Measurements from ENCODE around the gene PMEL.

Gene PMEL

GRCh38 chr12:55932551-55932910, 33.3 kb downstream of the PMEL start:
- no peaks in the 10 kb centered on the region for H3K27me3 ChIP-seq
- intact Hi-C loops (cut with DNase I; ENCODE audit: low total_unique reads), result no loop called here
- DNase-seq, result no peak
- peaks cover 0 to 47% (median 31%) of the 10 kb centered on the region in 4 donors for H3K4me1 ChIP-seq
- H3K4me3 ChIP-seq, result peak overlapping the region; percentile 58 to 72
- no peaks in the 10 kb centered on the region for H3K36me3 ChIP-seq
- TF ChIP-seq, protein P1, sequence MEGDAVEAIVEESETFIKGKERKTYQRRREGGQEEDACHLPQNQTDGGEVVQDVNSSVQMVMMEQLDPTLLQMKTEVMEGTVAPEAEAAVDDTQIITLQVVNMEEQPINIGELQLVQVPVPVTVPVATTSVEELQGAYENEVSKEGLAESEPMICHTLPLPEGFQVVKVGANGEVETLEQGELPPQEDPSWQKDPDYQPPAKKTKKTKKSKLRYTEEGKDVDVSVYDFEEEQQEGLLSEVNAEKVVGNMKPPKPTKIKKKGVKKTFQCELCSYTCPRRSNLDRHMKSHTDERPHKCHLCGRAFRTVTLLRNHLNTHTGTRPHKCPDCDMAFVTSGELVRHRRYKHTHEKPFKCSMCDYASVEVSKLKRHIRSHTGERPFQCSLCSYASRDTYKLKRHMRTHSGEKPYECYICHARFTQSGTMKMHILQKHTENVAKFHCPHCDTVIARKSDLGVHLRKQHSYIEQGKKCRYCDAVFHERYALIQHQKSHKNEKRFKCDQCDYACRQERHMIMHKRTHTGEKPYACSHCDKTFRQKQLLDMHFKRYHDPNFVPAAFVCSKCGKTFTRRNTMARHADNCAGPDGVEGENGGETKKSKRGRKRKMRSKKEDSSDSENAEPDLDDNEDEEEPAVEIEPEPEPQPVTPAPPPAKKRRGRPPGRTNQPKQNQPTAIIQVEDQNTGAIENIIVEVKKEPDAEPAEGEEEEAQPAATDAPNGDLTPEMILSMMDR (IDR thresholded peaks at IDR 0.05), result no peak
- peak overlapping the region; percentile 73 to 77 for H3K27ac ChIP-seq
- H3K9me3 ChIP-seq, result no peaks in the 10 kb centered on the region

DNA sequence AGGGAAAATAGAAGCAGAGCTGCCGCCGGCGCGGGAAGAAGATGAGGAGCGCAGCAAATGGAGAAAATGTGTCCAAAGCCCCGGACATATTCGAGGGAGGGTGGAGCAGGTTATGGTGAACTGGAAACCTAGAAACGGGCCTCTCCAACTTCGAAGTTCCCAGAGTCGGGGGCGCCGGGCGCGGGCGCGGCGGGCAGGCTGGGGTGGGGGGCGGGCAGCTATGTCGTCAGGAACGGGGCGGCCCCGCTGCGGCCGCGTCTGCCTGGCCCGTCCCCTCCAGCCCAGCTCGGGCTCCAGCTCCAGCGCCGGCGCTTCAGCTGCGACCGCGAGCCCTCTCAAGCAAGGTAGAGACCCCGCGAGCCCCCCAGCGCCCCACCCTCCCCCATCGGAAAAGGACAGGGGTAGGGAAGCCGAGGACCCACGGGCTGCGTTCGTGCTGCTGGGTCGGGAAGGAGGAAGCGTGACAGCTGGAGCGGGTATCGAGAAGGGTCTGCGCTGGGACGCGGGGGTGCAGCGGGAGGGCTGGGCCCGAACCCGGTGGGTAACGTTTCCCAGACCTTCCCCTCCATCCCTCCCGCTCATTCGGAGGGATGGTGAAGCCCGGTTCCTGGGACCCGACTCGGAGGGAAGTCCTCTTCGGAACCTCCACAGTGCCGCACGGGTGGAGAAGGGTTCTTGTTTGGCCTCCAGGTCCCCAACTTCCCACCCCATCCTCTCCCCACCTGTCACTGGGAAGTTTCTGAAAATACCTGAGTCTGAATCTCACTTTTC, 33.9 kb downstream of the PMEL start:
- intact Hi-C loops (cut with DNase I; ENCODE audit: low total_unique reads), result no loop called here
- Histone ChIP-seq H3K4me3 (peak overlapping the region; percentile 58 to 72), H3K27ac (peak overlapping the region; percentile 73 to 77), H3K9me3 (no peaks in the 10 kb centered on the region), H3K27me3 (no peaks in the 10 kb centered on the region), H3K36me3 (no peaks in the 10 kb centered on the region), H3K4me1 (peaks cover 0 to 47% (median 31%) of the 10 kb centered on the region in 4 donors)
- TF ChIP-seq, protein P1 (IDR thresholded peaks at IDR 0.05), result no peak
- peak; percentile 46 to 76 for DNase-seq

- H3K36me3 ChIP-seq, result no peaks in the 10 kb centered on the region
- H3K27ac ChIP-seq, result peak overlapping the region; percentile 73 to 77
- intact Hi-C loops (cut with DNase I; ENCODE audit: low total_unique reads), result no loop called here
- H3K4me1 ChIP-seq, result peaks cover 0 to 47% (median 34%) of the 10 kb centered on the region in 4 donors
- TF ChIP-seq, protein P1 (IDR thresholded peaks at IDR 0.05), result no peak
- H3K4me3 ChIP-seq, result peak overlapping the region; percentile 58 to 72
- H3K9me3 ChIP-seq, result no peaks in the 10 kb centered on the region
- DNase-seq, result peak; percentile 25 to 70
- H3K27me3 ChIP-seq, result no peaks in the 10 kb centered on the region
Measured at GRCh38 chr12:55931317-55931779, 34.5 kb downstream of the PMEL start.

DNA sequence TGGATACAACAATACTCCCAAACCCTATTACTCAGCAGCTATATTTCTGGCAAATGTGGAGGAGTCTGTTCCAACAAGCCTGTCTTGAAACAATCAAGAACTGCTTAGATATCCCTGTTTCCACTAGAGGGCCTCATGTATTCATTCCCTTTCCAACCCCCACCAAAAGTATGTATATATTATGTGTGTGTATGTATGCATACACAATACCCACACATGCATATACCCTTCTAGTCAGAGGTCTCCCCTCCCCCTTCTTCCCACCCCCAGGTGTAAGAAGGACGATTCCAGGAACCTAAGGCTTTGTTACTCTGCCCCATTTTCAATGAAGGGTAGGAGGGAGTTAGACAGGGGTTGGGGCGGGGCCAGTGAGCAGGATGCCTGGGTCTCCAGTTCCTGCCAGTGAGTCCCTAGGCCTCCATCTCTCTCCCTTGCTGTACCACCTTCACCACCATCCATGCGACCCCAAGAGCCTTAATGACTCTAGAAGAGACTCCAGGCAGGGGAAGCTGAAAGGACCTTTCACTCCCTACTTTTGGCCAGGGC, 35.0 kb downstream of the PMEL start, which contains the start of gene DGKA:
TSS of gene DGKA (plus strand) at position 392 of the 546 bp plus-strand sequence. CDS start 5,342 bp downstream, outside the sequence.
- no peak for DNase-seq
- intact Hi-C loops (cut with DNase I; ENCODE audit: low total_unique reads), result no loop called here
- H3K36me3 ChIP-seq, result no peaks in the 10 kb centered on the region
- TF ChIP-seq, protein P1 (IDR thresholded peaks at IDR 0.05), result peak; percentile 40 to 44
- no peaks in the 10 kb centered on the region for H3K9me3 ChIP-seq
- peak within 1 kb of the TSS; percentile 58 to 72 for H3K4me3 ChIP-seq
- H3K4me1 ChIP-seq, result peaks cover 0 to 52% (median 39%) of the 10 kb centered on the region in 4 donors
- no peaks in the 10 kb centered on the region for H3K27me3 ChIP-seq
- peak within 1 kb of the TSS; percentile 73 to 77 for H3K27ac ChIP-seq

DNA sequence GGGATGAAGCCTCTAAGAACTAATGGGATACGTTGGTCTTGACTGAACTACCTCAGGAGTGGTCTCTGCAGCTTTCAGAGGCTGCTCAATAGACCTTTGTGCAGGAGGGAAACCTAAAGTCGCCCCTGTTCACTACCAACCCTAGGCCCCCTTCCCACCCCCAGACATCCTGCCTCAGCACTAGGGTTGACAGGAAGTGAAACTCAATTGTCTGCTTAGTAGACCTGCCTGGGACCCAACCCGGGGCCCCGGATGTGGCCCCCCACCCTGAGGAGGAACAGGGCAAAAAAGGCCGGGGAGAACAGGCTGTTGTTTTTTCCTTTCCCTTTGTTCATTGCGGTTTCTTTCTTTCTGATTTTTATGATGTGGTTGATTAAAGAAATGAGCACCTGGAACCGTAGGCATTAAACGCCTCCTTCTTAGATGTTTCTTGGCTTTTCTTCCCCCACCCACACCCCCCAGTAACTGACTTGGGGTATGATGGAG, 36.5 kb downstream of the PMEL start:
- no peak for DNase-seq
- no peaks in the 10 kb centered on the region for H3K27me3 ChIP-seq
- H3K4me3 ChIP-seq, result no peak overlapping the region
- no peak overlapping the region for H3K27ac ChIP-seq
- H3K9me3 ChIP-seq, result no peaks in the 10 kb centered on the region
- peaks cover 0 to 54% (median 39%) of the 10 kb centered on the region in 4 donors for H3K4me1 ChIP-seq
- TF ChIP-seq, protein P1 (IDR thresholded peaks at IDR 0.05), result no peak
- H3K36me3 ChIP-seq, result no peaks in the 10 kb centered on the region
- intact Hi-C loops (cut with DNase I; ENCODE audit: low total_unique reads), result no loop called here

Data from tibial artery (tissue), 4 donors.